Measurements from ENCODE around the gene VPS41. TPM values are rescaled to one million over a fixed set of nuclear protein-coding genes. Genes with fewer than 3 reads are reported as not detected.

Gene VPS41
- total and polyA plus RNA-seq, 2 of the 13 experiments (the other 11 are each of a cell fraction or from before 2014, with no cell fraction given), result 12.1 to 43.4 TPM

DNA sequence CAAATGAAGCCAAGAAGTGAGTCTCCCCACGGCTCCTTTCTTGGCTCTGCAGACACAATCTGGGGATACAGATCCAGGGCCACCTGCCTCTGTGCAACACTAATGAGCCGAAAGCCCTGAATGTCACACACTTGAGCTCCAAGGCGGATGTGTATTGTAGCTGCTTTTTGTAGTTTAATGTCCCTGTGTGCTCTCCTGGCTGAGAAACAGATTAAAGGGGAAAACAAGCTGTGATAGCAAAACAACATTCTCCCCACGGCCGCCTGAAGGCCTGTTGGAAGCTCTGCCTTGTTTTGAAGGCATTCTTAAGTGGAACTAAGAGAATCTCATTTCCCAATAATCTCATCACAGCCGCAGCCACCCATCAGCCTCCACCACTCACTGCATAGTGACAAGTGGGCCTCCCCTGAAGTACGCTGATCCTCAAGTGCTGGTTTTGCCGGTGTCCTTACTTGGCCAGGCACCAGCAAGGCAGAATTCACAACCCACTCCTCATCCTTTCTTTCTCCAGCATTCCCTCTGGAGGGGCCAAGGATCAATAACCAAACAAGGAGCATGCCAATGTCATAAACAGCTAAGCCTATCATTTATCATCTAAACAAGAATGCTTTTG is 233.4 kb downstream of the VPS41 start:
- H3K79me2 ChIP-seq (ENCODE audit: insufficient read depth, low read length), result no peaks in the 10 kb centered on the region
- H3K36me3 ChIP-seq (replicated peaks in 1 of 2; ENCODE audit: control insufficient read depth in 1 of 2, insufficient read depth in 2 of 2, low read length in 2 of 2), result no peaks in the 10 kb centered on the region
- CTCF ChIA-PET (ENCODE audit: low intra/inter-chr PET ratio, low total read pairs), result no interaction called here
- no peak overlapping the region for H2AFZ ChIP-seq (ENCODE audit: low read length)
- ATAC-seq, result no peak
- no TSS peak for BruUV-seq (replicated peaks)
- no peak for FAIRE-seq
- TF ChIP-seq ZNF530 (CRISPR knock-in tag; IDR thresholded peaks at IDR 0.05; ENCODE audit: low read depth), result no peak
- TF ChIP-seq RBM39 (IDR thresholded peaks at IDR 0.05; ENCODE audit: low read depth, low read length, poor library complexity, severe bottlenecking), result no peak
- no peak for TF ChIP-seq HNRNPH1 (optimal IDR thresholded peaks at IDR 0.05; ENCODE audit: low read depth, low read length)
- no peak for TF ChIP-seq ZNF724P (CRISPR knock-in tag; IDR thresholded peaks at IDR 0.05; ENCODE audit: borderline replicate concordance)
- no peak for TF ChIP-seq ZNF230 (CRISPR knock-in tag; IDR thresholded peaks at IDR 0.05)
- no peak for TF ChIP-seq ZNF292 (CRISPR knock-in tag; IDR thresholded peaks at IDR 0.05; ENCODE audit: borderline replicate concordance, low read depth)
- TF ChIP-seq ZNF121 (CRISPR knock-in tag; IDR thresholded peaks at IDR 0.05), result no peak
- TF ChIP-seq REPIN1 (CRISPR knock-in tag; IDR thresholded peaks at IDR 0.05; ENCODE audit: borderline replicate concordance, low read depth), result no peak
- no peak for TF ChIP-seq MIER3 (CRISPR knock-in tag; IDR thresholded peaks at IDR 0.05; ENCODE audit: borderline replicate concordance)
- no peak for TF ChIP-seq TRIM24 (CRISPR knock-in tag; IDR thresholded peaks at IDR 0.05)
- TF ChIP-seq ZNF160 (CRISPR knock-in tag; IDR thresholded peaks at IDR 0.05), result no peak
- no peak for TF ChIP-seq MTA3 (CRISPR knock-in tag; IDR thresholded peaks at IDR 0.05)
- TF ChIP-seq ZNF232 (CRISPR knock-in tag; IDR thresholded peaks at IDR 0.05; ENCODE audit: borderline replicate concordance), result no peak
- no peak for TF ChIP-seq IKZF4 (CRISPR knock-in tag; IDR thresholded peaks at IDR 0.05; ENCODE audit: borderline replicate concordance, low read depth, not compliant biosample characterization)
- no peak for TF ChIP-seq U2AF1 (optimal IDR thresholded peaks at IDR 0.05; ENCODE audit: low read depth, low read length)
- TF ChIP-seq ZNF674 (CRISPR knock-in tag; IDR thresholded peaks at IDR 0.05; ENCODE audit: low read depth), result no peak
- WGBS (ENCODE audit: low lambda C conversion rate), result 16% methylated on average over 8 of the region's 8 CpGs
- no peak for DNase-seq (ENCODE audit: low spot score)
- no peaks in the 10 kb centered on the region; a peak in 1 of 5 replicates for H3K27me3 ChIP-seq (ENCODE audit: control insufficient read depth in 1 of 2, insufficient read depth in 2 of 2, low read length in 2 of 2)
- no peak overlapping the region for H3K4me3 ChIP-seq (replicated peaks in 1 of 3; ENCODE audit: insufficient read depth in 1 of 3, low read depth in 2 of 3, low read length in 3 of 3)
- in situ Hi-C loops (cut with HindIII; ENCODE audit: extremely low pct_ligation_motif_present, low pct_unique_long_range_greater_than_20kb), result no loop called here
- H3K4me2 ChIP-seq (ENCODE audit: low read depth, low read length), result no peak overlapping the region
- no peaks in the 10 kb centered on the region for H3K9me3 ChIP-seq (ENCODE audit: low read length)
- H3K27ac ChIP-seq (ENCODE audit: extremely low read length, insufficient read depth, low read length), result no peak overlapping the region
- POLR2A ChIA-PET, result no interaction called here
- no peaks in the 10 kb centered on the region for H3K4me1 ChIP-seq (ENCODE audit: insufficient read depth, low read length)
- no peaks in the 10 kb centered on the region for H4K20me1 ChIP-seq (ENCODE audit: insufficient read depth, low read length)
- intact Hi-C loops (cut with micrococcal nuclease; ENCODE audit: unreplicated experiment), result no loop called here
- H3K9ac ChIP-seq (ENCODE audit: insufficient read depth, low read depth, low read length), result no peak overlapping the region

Data from HepG2 (cell line).